ENCODE data around the gene TBC1D2B.
A peak's percentile ranks its signal among the peaks of the same experiment; 100 is the strongest.

Gene TBC1D2B

DNA sequence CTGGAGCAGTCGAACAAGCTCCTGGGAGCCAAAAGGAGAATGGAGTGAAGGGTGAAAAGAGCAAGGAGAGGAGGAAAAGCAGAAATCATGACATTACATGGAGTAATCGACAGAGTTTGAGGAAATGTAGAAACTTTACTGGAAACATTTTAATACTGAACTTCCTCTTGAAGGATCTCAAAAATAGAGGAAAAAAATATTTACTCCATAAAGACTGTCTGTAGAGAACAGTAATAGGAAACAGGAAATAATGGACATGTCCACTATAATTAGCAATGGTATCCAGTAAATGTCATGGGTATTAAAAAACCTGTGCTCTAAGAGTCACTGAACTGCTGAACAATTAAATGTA, 53.0 kb downstream of the TBC1D2B start:
- H3K27me3 ChIP-seq (ENCODE audit: control insufficient read depth, insufficient read depth, low read length) = no peaks in the 10 kb centered on the region
- H3K4me3 ChIP-seq (ENCODE audit: low read depth, low read length) = no peak overlapping the region
- no peak overlapping the region for H3K4me2 ChIP-seq (ENCODE audit: low read length)
- TF ChIP-seq CTCF (IDR thresholded peaks at IDR 0.05) = no peak
- no peaks in the 10 kb centered on the region for H3K9me3 ChIP-seq (ENCODE audit: control insufficient read depth, low read length)
- H2AFZ ChIP-seq = no peak overlapping the region
- peak overlapping the region; percentile 51 for H3K27ac ChIP-seq
- peaks cover 2% of the 10 kb centered on the region for H3K79me2 ChIP-seq
- no peaks in the 10 kb centered on the region for H3K4me1 ChIP-seq
- H3K36me3 ChIP-seq (ENCODE audit: control insufficient read depth, insufficient read depth, low read length) = no peaks in the 10 kb centered on the region
- H3K9ac ChIP-seq = no peak overlapping the region

DNA sequence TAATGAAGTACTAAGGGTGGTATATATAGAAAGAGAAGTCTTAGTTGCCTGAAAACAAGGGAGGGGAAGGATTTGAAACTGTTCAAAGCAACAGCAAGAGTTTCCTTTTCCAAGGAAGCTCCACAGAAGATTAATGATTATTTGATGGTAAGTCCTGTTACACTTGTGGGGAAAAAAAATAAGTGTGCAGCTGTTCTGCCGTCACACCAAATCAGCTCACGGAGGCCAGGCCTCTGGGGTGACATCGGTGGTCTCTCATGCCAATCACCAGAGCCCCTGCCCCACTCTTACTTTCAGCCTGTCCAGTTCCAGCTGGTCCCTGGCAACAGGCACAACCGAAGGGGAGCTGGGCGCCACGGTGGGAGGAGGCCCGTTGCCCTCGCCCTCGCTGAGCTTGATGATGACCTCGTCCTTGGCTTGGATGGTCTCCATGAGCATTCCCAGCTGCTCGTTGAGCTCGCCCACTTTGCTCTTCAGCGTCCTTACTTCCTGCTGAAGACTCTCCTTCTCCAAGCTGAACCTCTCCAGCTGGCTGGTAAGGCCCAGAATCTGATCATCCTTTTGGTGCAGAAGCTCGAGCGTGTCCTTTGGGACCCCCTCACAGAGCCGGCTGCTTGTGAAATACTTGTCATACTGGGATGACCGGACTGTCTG, 53.5 kb downstream of the TBC1D2B start:
- H3K27ac ChIP-seq = peak overlapping the region; percentile 51
- no peaks in the 10 kb centered on the region for H3K9me3 ChIP-seq (ENCODE audit: control insufficient read depth, low read length)
- no peak overlapping the region for H2AFZ ChIP-seq
- H3K36me3 ChIP-seq (ENCODE audit: control insufficient read depth, insufficient read depth, low read length) = no peaks in the 10 kb centered on the region
- peaks cover 2% of the 10 kb centered on the region for H3K79me2 ChIP-seq
- no peak overlapping the region for H3K4me2 ChIP-seq (ENCODE audit: low read length)
- H3K9ac ChIP-seq = no peak overlapping the region
- H3K27me3 ChIP-seq (ENCODE audit: control insufficient read depth, insufficient read depth, low read length) = no peaks in the 10 kb centered on the region
- TF ChIP-seq CTCF (IDR thresholded peaks at IDR 0.05) = no peak
- H3K4me3 ChIP-seq (ENCODE audit: low read depth, low read length) = no peak overlapping the region
- no peaks in the 10 kb centered on the region for H3K4me1 ChIP-seq

DNA sequence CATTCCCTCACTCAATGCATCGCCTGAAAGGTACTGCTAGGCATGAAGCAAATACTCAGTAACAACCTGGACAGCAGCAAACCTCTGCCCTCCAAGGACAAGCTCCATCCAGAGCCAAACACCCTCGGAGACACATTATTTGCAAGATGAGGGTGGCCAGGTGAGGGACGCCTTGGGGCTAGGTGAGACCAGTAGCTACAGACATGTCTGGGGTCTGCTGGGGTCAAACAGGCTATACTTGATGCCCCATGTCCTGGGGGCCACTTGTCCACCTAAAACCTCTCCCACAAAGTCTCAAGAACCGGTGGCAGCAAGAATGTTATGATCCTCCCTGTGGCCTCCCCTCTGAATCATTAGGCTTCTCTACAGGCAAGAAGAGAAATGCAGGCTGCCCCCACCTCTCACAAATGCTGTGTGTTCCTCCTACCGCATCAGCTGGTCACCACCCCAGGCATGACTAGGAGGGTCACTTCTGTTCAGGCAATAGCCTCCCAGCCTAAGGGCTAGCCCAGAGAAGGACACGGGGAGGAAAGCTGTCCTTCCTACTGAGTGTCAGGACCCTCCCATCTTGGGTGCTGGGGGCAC, 54.3 kb downstream of the TBC1D2B start:
- Histone ChIP-seq H2AFZ (no peak overlapping the region), H3K4me2 (ENCODE audit: low read length) (no peak overlapping the region), H3K36me3 (ENCODE audit: control insufficient read depth, insufficient read depth, low read length) (no peaks in the 10 kb centered on the region), H3K4me3 (ENCODE audit: low read depth, low read length) (no peak overlapping the region), H3K79me2 (peaks cover 2% of the 10 kb centered on the region), H3K9me3 (ENCODE audit: control insufficient read depth, low read length) (no peaks in the 10 kb centered on the region), H3K27ac (no peak overlapping the region), H3K4me1 (no peaks in the 10 kb centered on the region), H3K27me3 (ENCODE audit: control insufficient read depth, insufficient read depth, low read length) (no peaks in the 10 kb centered on the region), H3K9ac (no peak overlapping the region)
- no peak for TF ChIP-seq CTCF (IDR thresholded peaks at IDR 0.05)

DNA sequence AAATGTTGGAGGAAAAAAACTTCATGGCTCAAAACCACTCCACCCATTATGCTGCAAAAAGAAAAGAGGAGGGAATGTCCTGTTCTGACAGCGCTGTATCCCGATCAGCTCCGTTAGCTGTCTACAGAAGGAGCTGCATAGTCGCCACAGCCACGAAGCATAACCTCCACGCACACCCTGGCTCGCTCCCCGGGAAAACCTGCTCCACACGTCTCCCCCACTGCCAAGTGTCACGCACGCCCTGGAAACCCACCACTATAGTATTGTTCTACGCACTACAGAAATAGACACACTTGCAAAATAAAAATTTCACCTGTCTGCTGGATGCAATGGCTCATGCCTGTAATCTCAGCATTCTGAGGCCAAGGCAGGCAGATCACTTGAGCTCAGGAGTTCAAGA, 55.8 kb downstream of the TBC1D2B start:
- Histone ChIP-seq H3K79me2 (no peaks in the 10 kb centered on the region), H3K36me3 (ENCODE audit: control insufficient read depth, insufficient read depth, low read length) (no peaks in the 10 kb centered on the region), H3K4me2 (ENCODE audit: low read length) (no peak overlapping the region), H2AFZ (no peak overlapping the region), H3K4me3 (ENCODE audit: low read depth, low read length) (no peak overlapping the region), H3K27me3 (ENCODE audit: control insufficient read depth, insufficient read depth, low read length) (no peaks in the 10 kb centered on the region), H3K4me1 (no peaks in the 10 kb centered on the region), H3K9me3 (ENCODE audit: control insufficient read depth, low read length) (no peaks in the 10 kb centered on the region), H3K27ac (no peak overlapping the region), H3K9ac (no peak overlapping the region)
- TF ChIP-seq CTCF (IDR thresholded peaks at IDR 0.05) = no peak

DNA sequence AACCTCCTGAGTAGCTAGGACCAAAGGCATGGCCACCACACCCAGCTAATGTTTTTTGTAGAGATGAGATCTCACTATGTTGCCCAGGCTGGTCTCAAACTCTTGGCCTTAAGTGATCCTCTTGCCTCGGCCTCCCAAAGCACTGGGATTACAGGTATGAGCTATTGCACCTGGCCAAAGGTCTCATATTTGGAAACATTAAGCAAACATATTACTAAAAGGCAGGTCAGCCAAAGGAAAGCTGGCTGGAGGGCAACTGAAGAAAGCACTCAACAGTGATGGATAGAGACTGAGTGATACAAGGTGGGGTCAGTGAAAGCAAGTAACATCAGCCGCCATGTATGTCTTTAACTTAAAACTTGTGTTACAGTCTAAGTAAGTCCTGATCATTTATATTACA, 57.5 kb downstream of the TBC1D2B start:
- Histone ChIP-seq H3K36me3 (ENCODE audit: control insufficient read depth, insufficient read depth, low read length) (no peaks in the 10 kb centered on the region), H3K9ac (no peak overlapping the region), H3K4me3 (ENCODE audit: low read depth, low read length) (no peak overlapping the region), H3K4me2 (ENCODE audit: low read length) (no peak overlapping the region), H2AFZ (no peak overlapping the region), H3K9me3 (ENCODE audit: control insufficient read depth, low read length) (no peaks in the 10 kb centered on the region), H3K27me3 (ENCODE audit: control insufficient read depth, insufficient read depth, low read length) (no peaks in the 10 kb centered on the region), H3K79me2 (no peaks in the 10 kb centered on the region), H3K27ac (no peak overlapping the region), H3K4me1 (no peaks in the 10 kb centered on the region)
- TF ChIP-seq CTCF (IDR thresholded peaks at IDR 0.05) = no peak
